Measurements from ENCODE around the gene FRMPD4.

FRMPD4 gene

DNA sequence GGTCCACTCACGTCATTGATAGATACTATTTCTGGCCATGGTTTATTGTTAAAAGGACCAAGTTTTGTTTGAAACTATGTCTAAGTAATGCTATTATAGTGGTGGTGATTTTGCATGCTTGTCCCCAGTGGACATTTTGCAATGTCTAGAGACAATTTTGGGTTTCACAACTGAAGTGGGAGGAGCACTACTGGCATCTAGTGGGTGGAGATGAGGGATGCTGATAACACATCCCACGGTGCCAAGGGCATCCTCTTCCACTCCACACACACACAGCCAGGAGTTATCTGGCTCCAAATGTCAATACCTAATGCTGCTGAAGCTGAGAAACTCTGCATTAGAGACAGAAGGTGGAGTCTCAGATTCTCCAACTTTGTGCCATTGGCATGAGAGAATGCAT, 131.2 kb downstream of the FRMPD4 start:
- H3K27ac ChIP-seq (ENCODE audit: low read depth, low read length, poor library complexity, severe bottlenecking), result no peak overlapping the region
- no peaks in the 10 kb centered on the region for H3F3A ChIP-seq (ENCODE audit: insufficient read depth, low read length)
- no peak overlapping the region for H3K4me2 ChIP-seq (ENCODE audit: low read length)
- no peaks in the 10 kb centered on the region for H3K27me3 ChIP-seq (ENCODE audit: insufficient read depth, low read length)
- H3K36me3 ChIP-seq (ENCODE audit: insufficient read depth, low read length), result no peaks in the 10 kb centered on the region
- H3K9me3 ChIP-seq (ENCODE audit: low read length), result no peaks in the 10 kb centered on the region
- TF ChIP-seq, protein P1, sequence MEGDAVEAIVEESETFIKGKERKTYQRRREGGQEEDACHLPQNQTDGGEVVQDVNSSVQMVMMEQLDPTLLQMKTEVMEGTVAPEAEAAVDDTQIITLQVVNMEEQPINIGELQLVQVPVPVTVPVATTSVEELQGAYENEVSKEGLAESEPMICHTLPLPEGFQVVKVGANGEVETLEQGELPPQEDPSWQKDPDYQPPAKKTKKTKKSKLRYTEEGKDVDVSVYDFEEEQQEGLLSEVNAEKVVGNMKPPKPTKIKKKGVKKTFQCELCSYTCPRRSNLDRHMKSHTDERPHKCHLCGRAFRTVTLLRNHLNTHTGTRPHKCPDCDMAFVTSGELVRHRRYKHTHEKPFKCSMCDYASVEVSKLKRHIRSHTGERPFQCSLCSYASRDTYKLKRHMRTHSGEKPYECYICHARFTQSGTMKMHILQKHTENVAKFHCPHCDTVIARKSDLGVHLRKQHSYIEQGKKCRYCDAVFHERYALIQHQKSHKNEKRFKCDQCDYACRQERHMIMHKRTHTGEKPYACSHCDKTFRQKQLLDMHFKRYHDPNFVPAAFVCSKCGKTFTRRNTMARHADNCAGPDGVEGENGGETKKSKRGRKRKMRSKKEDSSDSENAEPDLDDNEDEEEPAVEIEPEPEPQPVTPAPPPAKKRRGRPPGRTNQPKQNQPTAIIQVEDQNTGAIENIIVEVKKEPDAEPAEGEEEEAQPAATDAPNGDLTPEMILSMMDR (IDR thresholded peaks at IDR 0.05; ENCODE audit: low read length), result no peak
- TF ChIP-seq EZH2 (IDR thresholded peaks at IDR 0.05; ENCODE audit: borderline replicate concordance, low read length), result no peak
- no peak overlapping the region for H3K4me3 ChIP-seq (ENCODE audit: low read depth, low read length, poor library complexity, severe bottlenecking)
- no peaks in the 10 kb centered on the region for H3K4me1 ChIP-seq (ENCODE audit: insufficient read depth, low read length, severe bottlenecking)
- H3K79me2 ChIP-seq (ENCODE audit: insufficient read depth, low read length), result no peaks in the 10 kb centered on the region
- H2AFZ ChIP-seq (ENCODE audit: low read length), result no peak overlapping the region
- H3K9me2 ChIP-seq (ENCODE audit: low read depth, low read length), result no peaks in the 10 kb centered on the region
- no peaks in the 10 kb centered on the region for H4K20me1 ChIP-seq (ENCODE audit: insufficient read depth, low read length)
- H3K9ac ChIP-seq (ENCODE audit: low read length), result no peak overlapping the region

DNA sequence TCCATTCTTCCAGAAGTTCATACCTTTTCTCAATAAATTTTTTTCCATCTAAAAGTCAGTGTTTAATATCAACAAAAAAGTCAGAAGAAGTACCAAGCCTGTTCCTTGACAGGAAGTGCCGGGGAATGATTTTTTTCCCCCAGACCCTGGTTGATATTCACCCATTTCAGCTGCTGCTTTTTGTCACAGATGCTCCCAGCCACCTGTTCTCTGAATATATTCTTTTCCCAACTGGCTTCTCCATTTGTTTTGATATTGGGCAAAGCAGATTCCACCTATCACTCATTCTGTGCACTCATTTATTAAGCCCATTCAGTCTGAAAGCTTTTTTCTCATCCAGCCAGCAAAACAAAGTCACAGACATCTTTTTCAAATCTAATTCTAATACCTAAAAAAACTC, 139.9 kb downstream of the FRMPD4 start:
- Histone ChIP-seq H3F3A (ENCODE audit: insufficient read depth, low read length) (no peaks in the 10 kb centered on the region), H3K27ac (ENCODE audit: low read depth, low read length, poor library complexity, severe bottlenecking) (no peak overlapping the region), H3K9ac (ENCODE audit: low read length) (no peak overlapping the region), H3K4me3 (ENCODE audit: low read depth, low read length, poor library complexity, severe bottlenecking) (no peak overlapping the region), H3K9me3 (ENCODE audit: low read length) (no peaks in the 10 kb centered on the region), H3K4me2 (ENCODE audit: low read length) (no peak overlapping the region), H3K9me2 (ENCODE audit: low read depth, low read length) (no peaks in the 10 kb centered on the region), H4K20me1 (ENCODE audit: insufficient read depth, low read length) (no peaks in the 10 kb centered on the region), H3K27me3 (ENCODE audit: insufficient read depth, low read length) (no peaks in the 10 kb centered on the region), H3K4me1 (ENCODE audit: insufficient read depth, low read length, severe bottlenecking) (no peaks in the 10 kb centered on the region), H3K36me3 (ENCODE audit: insufficient read depth, low read length) (no peaks in the 10 kb centered on the region), H2AFZ (ENCODE audit: low read length) (no peak overlapping the region), H3K79me2 (ENCODE audit: insufficient read depth, low read length) (no peaks in the 10 kb centered on the region)
- TF ChIP-seq, protein P1 (IDR thresholded peaks at IDR 0.05; ENCODE audit: low read length), result no peak

DNA sequence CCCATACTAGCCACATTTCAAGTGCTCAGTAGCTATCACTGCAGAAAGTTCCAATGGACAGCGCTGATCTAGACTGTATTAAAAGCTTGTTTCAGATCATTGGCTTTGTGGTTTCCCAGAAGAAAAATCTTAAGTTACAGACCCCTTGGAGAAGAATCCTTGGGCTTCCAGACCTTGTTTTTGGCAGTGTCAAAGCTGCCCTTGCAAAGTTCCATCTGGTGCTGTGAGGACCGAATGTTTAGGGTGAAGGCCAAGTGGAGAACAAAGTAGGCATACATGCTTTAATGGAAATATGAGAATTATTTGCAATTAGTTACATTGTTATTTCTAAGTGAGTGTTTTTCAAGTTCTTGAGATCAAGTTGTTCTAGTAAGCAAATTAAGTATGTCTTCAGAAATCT, 144.7 kb downstream of the FRMPD4 start:
- H3K4me3 ChIP-seq (ENCODE audit: low read depth, low read length, poor library complexity, severe bottlenecking), result no peak overlapping the region
- TF ChIP-seq, protein P1 (IDR thresholded peaks at IDR 0.05; ENCODE audit: low read length), result no peak
- TF ChIP-seq EZH2 (IDR thresholded peaks at IDR 0.05; ENCODE audit: borderline replicate concordance, low read length), result no peak
- no peaks in the 10 kb centered on the region for H3K4me1 ChIP-seq (ENCODE audit: insufficient read depth, low read length, severe bottlenecking)
- H3K27me3 ChIP-seq (ENCODE audit: insufficient read depth, low read length), result no peaks in the 10 kb centered on the region
- H3K9me3 ChIP-seq (ENCODE audit: low read length), result no peaks in the 10 kb centered on the region
- no peaks in the 10 kb centered on the region for H3K79me2 ChIP-seq (ENCODE audit: insufficient read depth, low read length)
- H3K36me3 ChIP-seq (ENCODE audit: insufficient read depth, low read length), result no peaks in the 10 kb centered on the region
- no peak overlapping the region for H3K9ac ChIP-seq (ENCODE audit: low read length)
- H4K20me1 ChIP-seq (ENCODE audit: insufficient read depth, low read length), result no peaks in the 10 kb centered on the region
- H3F3A ChIP-seq (ENCODE audit: insufficient read depth, low read length), result no peaks in the 10 kb centered on the region
- H2AFZ ChIP-seq (ENCODE audit: low read length), result no peak overlapping the region
- H3K9me2 ChIP-seq (ENCODE audit: low read depth, low read length), result no peaks in the 10 kb centered on the region
- H3K27ac ChIP-seq (ENCODE audit: low read depth, low read length, poor library complexity, severe bottlenecking), result no peak overlapping the region
- H3K4me2 ChIP-seq (ENCODE audit: low read length), result no peak overlapping the region
